GM19438 (cell line): ENCODE measurements around the gene BCLAF3.

Experiments
- ATAC-seq: cut with Tn5 transposase; IDR thresholded peaks from one replicate; pipeline ENCODE4 v1.9.1; 2021; ENCODE audit warnings: low read depth; ENCODE audit not compliant: unreplicated experiment

Gene BCLAF3

GRCh38 chrX:19972984-19973383 lies 17.9 kb downstream of the BCLAF3 start:
- ATAC-seq = no peak

- ATAC-seq = no peak
Measured at GRCh38 chrX:19968276-19968675, 22.6 kb downstream of the BCLAF3 start.

GRCh38 chrX:19966056-19966455 lies 24.8 kb downstream of the BCLAF3 start:
- no peak for ATAC-seq

GRCh38 chrX:19964017-19964710 lies 26.7 kb downstream of the BCLAF3 start:
- no peak for ATAC-seq

- no peak for ATAC-seq
Measured at GRCh38 chrX:19960913-19961312, 29.9 kb downstream of the BCLAF3 start.

GRCh38 chrX:19958552-19959486 lies 32.0 kb downstream of the BCLAF3 start:
- no peak for ATAC-seq

GRCh38 chrX:19956923-19957322 lies 33.9 kb downstream of the BCLAF3 start:
- ATAC-seq = no peak

- no peak for ATAC-seq
Measured at GRCh38 chrX:19956306-19956705, 34.6 kb downstream of the BCLAF3 start.

- ATAC-seq = no peak
Measured at GRCh38 chrX:19955306-19955705, 35.6 kb downstream of the BCLAF3 start.

- no peak for ATAC-seq
Measured at GRCh38 chrX:19954335-19955096, 36.3 kb downstream of the BCLAF3 start.

GRCh38 chrX:19953145-19953544 lies 37.7 kb downstream of the BCLAF3 start:
- no peak for ATAC-seq

GRCh38 chrX:19949340-19949739 lies 41.5 kb downstream of the BCLAF3 start:
- ATAC-seq = no peak

- ATAC-seq = no peak
Measured at GRCh38 chrX:19947612-19948011, 43.2 kb downstream of the BCLAF3 start.
